GM18520 (cell line): ENCODE data around the gene MBD1.
"Not testable (repeated sequence)": the region's sequence is repeated elsewhere in the genome, so short reads cannot be mapped to it uniquely, and the experiment has no call there.

Experiments used
- ATAC-seq: cut with Tn5 transposase; IDR thresholded peaks from one replicate; pipeline ENCODE4 v1.9.1; 2021; ENCODE audit not compliant: unreplicated experiment

Gene MBD1

DNA sequence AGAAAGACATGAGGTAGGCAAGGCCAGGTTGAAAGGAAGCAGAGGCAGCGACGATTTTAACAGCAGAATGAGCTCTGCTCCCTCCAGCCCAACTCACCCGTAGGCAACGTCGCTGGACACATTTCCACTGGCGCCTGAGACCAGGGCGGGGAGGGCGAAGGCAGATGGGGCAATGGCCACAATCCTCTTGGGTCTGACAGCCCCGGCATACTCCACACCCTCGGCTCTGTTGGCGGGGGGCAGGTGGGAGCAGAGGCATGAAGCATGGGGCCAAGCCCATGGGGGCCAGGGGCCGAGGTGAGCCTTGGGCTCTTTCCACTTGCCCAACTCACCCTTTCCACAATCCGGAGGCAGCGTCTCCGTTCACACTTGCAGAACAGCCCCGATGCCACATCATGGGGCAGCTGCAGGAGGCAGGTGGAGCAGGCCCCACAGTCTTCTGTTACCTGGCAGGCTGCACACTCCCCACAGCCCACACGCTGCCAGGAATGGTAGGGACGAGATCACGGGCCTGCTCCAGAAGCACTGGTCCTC is 5.8 kb downstream of the MBD1 start:
- ATAC-seq: no peak

DNA sequence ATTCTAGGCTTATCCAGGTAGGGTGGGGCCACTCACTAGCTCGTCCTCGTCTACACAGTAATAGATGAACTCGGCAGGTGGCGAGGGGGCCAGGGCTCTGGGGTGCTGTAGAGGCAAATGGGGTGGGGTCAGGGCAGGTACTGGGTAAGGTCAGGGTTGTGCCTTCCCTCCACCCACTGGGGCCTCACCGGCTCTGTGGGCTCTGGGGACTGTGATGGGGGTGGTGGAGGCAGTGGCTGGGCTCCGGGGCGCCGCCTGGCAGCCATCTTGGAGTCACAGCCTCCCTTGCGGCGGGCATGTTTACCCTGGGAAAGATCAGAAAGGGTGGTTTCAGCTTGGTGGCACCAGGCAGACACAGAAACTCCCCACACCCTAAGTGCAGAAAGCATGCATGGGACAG is 6.4 kb downstream of the MBD1 start:
- no peak for ATAC-seq

DNA sequence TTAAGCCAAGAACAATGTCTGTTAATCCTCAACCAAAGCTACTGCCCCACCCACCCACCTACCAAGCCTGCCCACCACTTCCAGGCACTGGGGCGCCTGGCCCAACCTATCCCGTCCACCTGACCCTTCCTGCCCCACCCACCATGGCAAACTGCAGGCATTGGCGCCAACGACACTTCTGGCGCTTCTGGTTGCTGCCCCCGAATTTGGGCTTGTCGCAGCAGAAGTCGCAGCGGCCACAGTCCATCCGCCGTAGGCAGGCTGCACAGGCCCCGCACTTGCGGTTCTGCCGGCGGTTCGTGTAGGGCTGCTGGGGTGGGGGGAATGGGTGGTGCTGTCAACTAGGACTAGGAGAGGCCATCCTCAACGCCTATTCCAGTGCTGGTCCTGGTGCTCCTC is 7.3 kb downstream of the MBD1 start:
- no peak for ATAC-seq

DNA sequence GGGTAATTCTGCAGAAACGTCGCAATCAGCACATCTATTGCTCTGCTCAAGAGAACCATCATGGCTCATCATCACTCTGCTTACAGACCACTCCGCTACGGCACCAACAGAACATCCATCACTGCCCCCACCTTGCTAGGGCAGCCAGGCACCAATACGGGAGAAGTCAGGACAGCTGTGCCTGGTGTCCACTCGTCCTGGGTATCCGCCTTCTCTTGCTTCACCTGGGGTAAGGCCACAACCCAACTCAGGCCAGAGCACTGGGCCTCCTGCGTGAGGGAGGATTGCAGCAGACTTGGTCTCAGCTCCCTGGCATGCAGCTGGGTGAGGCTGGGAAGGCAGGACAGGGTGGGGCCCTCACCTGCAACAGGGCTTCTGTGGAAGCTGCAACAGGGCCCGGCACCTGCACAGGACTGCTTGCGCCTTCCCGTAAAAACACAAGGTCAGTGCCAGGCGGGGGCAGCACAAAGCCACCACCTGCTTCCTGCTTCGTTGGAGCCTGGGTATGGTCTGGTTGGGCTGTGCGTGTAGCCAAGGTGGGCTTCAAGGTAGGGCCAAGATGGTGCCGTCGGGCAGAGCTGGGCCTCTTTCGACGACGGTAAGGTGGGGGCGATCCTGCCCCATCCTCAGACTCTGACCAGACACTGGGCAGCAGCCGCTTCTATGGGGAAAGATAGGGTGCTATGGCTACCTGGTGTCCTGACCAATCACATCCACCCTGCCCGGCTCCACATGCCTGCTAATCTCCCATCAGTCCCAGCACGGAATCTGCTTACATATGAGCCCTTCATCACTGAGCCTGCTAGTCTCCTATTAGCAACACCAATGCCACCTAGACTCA is 7.9 kb downstream of the MBD1 start:
- no peak for ATAC-seq

DNA sequence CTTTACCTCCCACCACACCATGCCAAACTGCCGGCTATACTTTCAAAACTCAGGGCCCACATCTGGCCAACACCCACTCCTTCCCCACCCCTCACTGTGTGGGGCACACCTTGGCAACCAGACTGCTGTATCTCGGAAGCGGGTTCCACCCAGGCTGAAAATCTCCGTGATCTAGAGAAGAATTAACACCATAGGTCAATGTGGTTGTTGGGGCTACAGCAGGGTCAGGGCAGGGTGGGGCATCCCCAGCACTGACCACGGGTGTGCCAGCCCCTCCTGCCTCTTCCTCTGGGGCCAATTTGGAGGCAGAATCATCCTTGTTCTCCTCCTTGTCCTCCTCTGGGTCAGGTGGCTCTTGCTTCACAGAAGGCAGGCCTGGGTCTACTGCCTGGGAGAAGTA is 8.8 kb downstream of the MBD1 start:
- ATAC-seq: no peak

DNA sequence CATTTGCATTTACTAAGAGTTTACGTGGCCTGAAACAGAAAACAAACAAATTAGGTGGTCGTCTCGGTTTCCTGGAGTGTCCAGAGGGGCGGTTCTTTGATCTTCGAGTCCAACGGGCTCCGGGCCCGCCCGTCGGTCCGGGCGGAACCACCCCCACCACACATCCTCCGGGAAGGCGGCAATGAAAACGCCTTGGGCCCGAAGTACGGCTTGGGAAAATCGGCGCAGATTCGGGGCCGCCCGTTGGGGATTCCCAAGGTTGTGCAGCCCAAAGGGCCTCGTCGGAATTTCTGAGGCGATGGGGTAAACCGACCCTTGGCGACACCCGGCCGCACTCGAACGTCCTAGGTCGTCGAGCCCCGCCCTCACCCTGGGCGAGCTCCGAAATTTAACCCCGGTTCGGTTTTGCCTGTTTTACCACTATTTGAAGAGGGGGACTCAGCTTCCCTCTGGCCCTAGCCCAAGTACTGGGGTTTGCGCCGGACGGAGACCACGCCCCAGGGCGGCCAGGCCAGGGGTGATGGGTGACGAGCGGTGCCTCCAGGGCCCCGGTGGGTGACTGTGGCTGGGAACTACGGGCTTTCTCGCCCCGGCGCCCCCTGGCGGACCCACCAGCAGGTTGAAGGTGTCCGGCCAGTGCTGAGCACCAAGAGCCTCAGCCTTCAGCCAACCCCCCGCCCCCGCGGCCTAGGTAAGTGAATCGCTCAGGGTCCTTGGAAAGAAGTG is 13.1 kb downstream of the MBD1 start:
- peak; percentile 74 for ATAC-seq

DNA sequence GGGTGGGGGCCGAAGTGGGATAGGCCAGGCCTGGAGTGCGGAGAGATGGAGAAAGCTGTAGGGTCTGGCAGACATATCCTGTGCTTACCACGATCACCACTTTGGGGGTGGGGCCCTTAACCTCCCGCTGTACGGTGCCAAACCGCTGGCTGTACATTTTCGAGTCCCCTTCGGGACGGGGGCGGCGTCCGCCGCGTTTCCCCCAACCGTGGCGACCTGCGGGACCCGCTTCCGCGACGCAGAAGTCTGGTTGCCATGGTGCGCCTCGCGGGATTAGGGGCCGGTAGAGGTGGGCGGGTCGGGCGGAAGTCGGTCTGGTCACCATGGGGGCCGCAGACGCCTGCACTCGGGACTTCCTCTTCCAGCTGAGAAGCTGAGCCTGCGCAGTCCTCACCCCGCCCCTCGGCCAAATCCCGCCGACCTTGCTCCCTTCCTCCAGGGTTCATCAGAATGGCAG is 15.0 kb downstream of the MBD1 start, which contains the start of gene CFAP53:
Gene CFAP53 (minus strand): TSS at position 248 of the 457 bp plus-strand sequence. CDS start 91 bp downstream, at position 157.
- ATAC-seq: peak; percentile 46

DNA sequence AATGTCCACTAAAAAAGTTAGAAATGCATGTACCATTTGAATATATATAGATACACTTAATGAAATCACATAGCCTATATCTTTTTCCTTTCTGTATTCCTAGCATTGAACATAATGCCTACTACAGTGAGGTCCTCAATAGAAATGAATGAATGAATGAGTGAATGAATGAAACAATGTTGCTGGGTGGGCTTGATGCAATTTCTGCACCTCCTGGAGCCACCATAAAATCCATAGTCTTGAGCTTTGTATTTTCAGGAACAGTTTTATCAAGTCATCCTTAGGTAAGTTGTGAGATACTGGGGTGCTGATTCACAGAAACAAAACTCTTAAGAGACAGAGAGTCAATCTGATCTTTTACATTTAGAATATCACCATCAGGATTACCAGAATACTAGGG is 18.3 kb downstream of the MBD1 start:
- no peak for ATAC-seq

DNA sequence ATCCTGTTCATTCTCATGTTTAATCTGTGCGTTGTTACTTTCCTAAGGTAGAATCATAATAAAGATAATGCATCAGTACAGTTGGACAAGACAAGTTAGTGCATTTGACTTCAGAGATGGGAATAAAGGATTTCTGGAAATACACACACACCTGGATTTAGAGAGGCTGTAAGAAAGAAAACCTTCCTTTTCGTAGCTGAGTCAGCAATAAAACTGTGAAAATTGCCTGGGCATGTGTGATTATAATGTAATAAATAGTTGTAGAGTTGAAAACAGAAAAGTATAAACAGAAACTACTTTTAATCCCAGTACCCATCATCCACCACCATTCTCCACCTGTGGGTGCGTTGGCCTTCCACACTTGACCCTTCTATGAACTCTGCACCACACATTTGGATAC is 30.4 kb downstream of the MBD1 start:
- no peak for ATAC-seq

DNA sequence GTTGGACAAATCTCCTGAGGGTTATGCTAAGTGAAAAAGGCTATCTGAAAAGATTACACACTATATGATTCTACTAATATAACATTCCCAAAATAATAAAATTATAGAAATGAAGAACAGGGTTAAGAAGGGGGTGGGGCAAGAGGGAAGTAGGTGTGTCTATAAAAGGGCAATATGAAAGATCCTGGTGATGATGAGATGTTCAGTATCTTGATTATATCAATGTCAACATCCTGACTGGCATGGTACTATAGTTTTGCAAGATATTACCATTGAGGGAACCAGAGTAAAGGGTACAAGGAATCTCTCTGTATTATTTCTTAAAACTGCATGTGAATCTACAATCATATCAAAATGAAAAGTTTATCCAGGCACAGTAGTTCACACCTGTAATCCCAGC is 31.7 kb downstream of the MBD1 start:
- ATAC-seq: no peak

DNA sequence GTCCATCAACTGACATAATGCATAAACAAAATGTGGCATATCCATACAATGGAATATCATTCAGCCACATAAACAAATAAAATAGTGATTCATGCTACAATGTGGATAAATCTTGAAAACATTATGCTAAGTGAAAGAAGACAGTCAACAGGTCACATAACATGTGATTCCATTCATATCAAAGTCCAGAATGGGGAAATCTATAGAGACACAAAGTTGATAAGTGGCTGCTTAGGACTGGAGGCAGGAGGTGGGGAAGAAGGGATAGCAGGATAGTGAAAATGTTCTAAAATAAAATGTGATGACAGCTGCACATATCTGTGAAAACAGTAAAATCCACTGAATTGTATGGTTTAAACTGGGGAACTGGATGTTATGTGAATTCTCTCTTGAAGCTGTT is 33.8 kb downstream of the MBD1 start:
- no peak for ATAC-seq

DNA sequence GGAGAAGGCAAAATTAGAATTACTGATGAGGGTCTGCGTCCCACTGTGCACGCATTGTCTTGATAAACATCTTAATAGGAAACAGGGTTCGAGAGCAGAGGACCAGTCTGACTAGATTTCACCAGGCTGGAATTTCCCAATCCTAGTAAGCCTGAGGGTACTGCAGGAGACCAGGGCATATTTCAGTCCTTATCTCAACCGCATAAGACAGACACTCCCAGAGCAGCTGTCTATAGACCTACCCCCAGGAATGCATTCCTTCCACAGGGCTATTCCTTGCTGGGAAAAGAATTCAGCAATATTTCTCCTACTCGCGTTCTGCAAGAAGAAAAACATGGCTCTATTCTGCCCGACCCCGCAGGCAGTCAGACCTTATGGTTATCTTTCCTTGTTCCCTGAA is 39.6 kb downstream of the MBD1 start:
- not testable (repeated sequence) for ATAC-seq

DNA sequence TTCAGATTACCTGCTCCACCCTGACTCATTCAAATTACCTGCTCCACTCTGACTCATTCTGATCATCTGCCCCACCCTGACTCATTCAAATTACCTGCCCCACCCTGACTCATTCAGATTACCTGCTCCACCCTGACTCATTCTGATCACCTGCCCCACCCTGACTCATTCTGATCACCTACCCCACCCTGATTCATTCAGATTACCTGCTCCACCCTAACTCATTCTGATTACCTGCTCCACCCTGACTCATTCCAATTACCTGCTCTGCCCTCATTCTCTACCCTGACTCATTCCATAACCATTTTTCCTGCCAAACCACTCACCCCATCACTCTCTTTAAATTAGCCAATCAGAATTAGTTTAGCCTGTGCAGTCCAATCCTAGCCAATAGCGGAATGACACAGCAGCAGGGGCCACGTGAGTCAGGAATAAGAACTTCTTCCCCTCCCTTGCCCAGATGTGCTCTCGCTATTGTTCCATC is 41.2 kb downstream of the MBD1 start:
- no peak for ATAC-seq

DNA sequence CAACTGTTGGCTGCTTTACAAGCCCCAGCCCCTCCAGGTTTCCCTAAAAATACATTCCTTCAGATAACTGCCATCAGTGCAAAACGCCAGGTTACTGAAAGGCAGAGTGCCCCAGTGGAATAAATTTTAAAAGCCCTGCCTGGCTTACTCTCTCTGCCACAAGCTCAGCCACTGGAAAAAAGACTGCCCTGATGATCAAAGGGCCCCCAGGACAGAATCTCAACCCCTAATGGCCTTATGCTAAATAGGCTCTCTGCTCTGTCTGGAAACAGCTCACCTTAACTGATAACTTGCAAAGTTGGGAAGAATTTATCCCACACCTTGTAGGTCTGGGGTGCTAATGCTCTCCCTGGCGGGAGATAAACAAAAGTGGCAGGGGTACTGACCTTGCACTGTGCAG is 48.9 kb downstream of the MBD1 start:
- no peak for ATAC-seq

DNA sequence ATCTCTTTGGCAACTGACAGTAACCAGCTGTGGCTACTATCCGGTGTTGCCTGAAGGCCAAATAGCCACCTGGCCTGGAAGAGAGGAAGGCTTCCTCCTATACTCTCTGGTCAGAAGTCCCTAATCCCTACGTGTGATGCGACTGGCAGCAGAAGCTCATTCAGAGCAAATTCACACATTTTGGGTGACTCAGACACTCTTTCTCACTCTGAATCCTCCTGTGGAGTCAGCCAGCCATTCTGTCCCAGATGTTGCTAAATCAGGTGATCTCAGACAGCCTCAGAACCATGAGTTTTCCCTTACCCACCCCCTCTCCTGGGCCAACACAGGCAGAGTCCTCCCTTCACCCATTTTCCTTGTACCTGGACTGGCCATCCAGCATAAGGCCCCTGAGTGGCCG is 49.7 kb downstream of the MBD1 start:
- ATAC-seq: peak; percentile 68

DNA sequence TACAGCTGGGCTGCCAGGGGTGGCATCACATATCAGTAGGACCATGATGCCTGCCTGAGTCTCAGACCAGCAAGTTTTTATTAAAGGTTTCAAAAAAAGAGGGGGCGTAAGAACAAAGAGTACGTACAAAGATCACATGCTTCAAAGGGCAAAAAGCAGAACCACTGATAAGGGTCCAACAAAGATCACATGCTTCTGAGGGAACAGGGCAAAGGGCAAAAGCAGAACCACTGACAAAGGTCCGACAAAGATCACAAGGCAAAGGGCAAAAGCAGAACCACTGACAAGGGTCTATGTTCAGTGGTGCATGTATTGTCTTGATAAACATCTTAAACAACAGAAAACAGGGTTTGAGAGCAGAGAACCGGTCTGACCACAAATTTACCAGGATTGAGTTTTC is 61.1 kb downstream of the MBD1 start:
- not testable (repeated sequence) for ATAC-seq
